RCC 7860 (cell line): Measurements from ENCODE around the gene MFRP.
A peak's percentile ranks its signal among the peaks of the same experiment; 100 is the strongest.

Experiments used
- DNase-seq: peaks from one replicate; pipeline ENCODE4 v3.0.0-alpha.2; 2015; ENCODE audit warnings: low spot score
- FAIRE-seq: peaks from 2 replicates; lab custom pipeline; 2012; peaks lifted over from hg19 to GRCh38; lab: Jason Lieb, UNC

MFRP gene

GRCh38 chr11:119373059-119373920 lies 26.8 kb upstream of the MFRP start:
- FAIRE-seq (no peak), DNase-seq (no peak)

- FAIRE-seq (no peak), DNase-seq (no peak)
These were observed 26.0 kb upstream of the MFRP start for GRCh38 chr11:119372260-119373058.

GRCh38 chr11:119371778-119372182 lies 25.3 kb upstream of the MFRP start:
- DNase-seq (no peak), FAIRE-seq (no peak)

GRCh38 chr11:119371067-119371601 lies 24.6 kb upstream of the MFRP start:
- no peak for FAIRE-seq
- DNase-seq: no peak

GRCh38 chr11:119370486-119371046 lies 24.1 kb upstream of the MFRP start:
- FAIRE-seq (no peak), DNase-seq (no peak)

- FAIRE-seq (no peak), DNase-seq (no peak)
These were observed 22.8 kb upstream of the MFRP start for GRCh38 chr11:119369132-119369925.

- FAIRE-seq: no peak
These were observed 21.9 kb upstream of the MFRP start for GRCh38 chr11:119368121-119369034.

GRCh38 chr11:119367661-119368120 lies 21.2 kb upstream of the MFRP start:
- no peak for FAIRE-seq
- no peak for DNase-seq

More at GRCh38 chr11:119368121-119369034, 21.9 kb upstream of the MFRP start:
- peak; percentile 32 for DNase-seq

- no peak for FAIRE-seq
These were observed 20.4 kb upstream of the MFRP start for GRCh38 chr11:119366690-119367620.

GRCh38 chr11:119365071-119365591 lies 18.6 kb upstream of the MFRP start:
- FAIRE-seq (no peak), DNase-seq (no peak)

More at GRCh38 chr11:119366690-119367620, 20.4 kb upstream of the MFRP start:
- DNase-seq: no peak

- no peak for DNase-seq
- FAIRE-seq: no peak
These were observed 17.5 kb upstream of the MFRP start for GRCh38 chr11:119363851-119364590.

- no peak for FAIRE-seq
- no peak for DNase-seq
These were observed 16.8 kb upstream of the MFRP start for GRCh38 chr11:119363081-119363850.

- DNase-seq: no peak
- FAIRE-seq: no peak
These were observed 16.2 kb upstream of the MFRP start for GRCh38 chr11:119362741-119363080.

GRCh38 chr11:119361941-119362725 lies 15.6 kb upstream of the MFRP start:
- no peak for DNase-seq

GRCh38 chr11:119361056-119361787 lies 14.7 kb upstream of the MFRP start:
- peak; percentile 72 for FAIRE-seq
- peak; percentile 82 for DNase-seq

More at GRCh38 chr11:119361941-119362725, 15.6 kb upstream of the MFRP start:
- FAIRE-seq: no peak
